ENCODE data around the gene HBS1L. TPM values are rescaled to one million over a fixed set of nuclear protein-coding genes. Genes with fewer than 3 reads are reported as not detected.

The HBS1L gene
- total RNA-seq, 4 donors from 2014 or later = 39.2 to 54.8 (median 47.0) TPM

DNA sequence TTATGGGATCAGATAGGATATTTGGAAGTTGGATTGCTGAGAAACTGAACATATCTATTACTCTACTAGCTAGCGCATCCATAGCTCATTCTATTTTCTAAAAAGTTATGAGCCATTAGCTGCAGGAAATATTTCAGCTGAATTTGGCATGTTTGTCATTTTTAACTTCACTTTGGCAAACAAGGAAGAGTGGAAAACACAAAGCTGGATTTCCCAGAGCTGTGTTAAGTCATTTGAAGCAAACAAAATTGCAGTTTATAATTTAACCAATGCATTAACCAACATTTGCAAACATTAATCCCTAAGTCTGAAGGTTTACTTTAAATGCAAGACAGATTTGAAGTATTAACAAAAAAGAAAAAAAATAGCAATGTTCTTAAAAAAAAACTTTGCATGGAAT lies 105.9 kb downstream of the HBS1L start:
- TF ChIP-seq, protein P1, sequence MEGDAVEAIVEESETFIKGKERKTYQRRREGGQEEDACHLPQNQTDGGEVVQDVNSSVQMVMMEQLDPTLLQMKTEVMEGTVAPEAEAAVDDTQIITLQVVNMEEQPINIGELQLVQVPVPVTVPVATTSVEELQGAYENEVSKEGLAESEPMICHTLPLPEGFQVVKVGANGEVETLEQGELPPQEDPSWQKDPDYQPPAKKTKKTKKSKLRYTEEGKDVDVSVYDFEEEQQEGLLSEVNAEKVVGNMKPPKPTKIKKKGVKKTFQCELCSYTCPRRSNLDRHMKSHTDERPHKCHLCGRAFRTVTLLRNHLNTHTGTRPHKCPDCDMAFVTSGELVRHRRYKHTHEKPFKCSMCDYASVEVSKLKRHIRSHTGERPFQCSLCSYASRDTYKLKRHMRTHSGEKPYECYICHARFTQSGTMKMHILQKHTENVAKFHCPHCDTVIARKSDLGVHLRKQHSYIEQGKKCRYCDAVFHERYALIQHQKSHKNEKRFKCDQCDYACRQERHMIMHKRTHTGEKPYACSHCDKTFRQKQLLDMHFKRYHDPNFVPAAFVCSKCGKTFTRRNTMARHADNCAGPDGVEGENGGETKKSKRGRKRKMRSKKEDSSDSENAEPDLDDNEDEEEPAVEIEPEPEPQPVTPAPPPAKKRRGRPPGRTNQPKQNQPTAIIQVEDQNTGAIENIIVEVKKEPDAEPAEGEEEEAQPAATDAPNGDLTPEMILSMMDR (IDR thresholded peaks at IDR 0.05) = no peak
- no peak for ATAC-seq (ENCODE audit: low FRiP score)
- no peak for DNase-seq (ENCODE audit: low spot score)

DNA sequence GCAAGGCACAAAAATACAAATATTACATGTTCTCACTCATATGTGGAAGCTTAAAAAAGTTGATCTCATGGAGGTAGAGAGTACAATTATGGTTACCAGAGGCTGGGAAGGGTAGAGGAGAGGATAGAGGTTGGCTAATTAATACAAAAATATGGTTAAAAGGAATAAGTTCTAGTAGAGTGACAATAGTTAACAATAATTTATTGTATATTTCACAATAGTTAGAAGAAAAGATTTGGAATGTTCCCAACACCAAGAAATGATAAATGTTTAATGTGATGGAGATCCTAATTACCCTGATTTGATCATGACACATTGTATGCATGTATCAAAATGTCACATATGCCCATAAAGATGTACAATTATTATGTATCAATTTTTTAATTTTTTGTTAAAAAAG lies 106.5 kb downstream of the HBS1L start:
- ATAC-seq (ENCODE audit: low FRiP score) (no peak), DNase-seq (ENCODE audit: low spot score) (no peak)
- TF ChIP-seq, protein P1 (IDR thresholded peaks at IDR 0.05) = no peak

DNA sequence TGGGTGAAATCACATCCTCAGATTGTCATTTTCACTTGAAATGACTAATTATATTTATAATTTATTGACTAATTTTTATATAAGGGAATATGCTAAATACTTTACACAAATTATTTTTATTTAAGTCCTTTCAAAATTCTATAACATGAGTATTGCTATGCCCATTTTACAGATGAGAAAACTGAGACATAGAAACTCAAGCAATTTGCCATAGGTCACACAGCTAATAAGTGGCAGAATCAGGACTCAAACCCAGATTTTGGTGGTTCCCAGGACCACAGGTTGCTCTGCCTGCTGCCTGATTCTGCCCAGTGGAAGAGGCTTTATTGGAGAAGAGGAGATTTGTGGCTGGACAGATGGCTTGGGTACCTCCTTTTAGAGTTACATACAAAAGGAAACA lies 109.6 kb downstream of the HBS1L start:
- DNase-seq (ENCODE audit: low spot score) = no peak
- no peak for ATAC-seq (ENCODE audit: low FRiP score)
- TF ChIP-seq, protein P1 (IDR thresholded peaks at IDR 0.05) = no peak

DNA sequence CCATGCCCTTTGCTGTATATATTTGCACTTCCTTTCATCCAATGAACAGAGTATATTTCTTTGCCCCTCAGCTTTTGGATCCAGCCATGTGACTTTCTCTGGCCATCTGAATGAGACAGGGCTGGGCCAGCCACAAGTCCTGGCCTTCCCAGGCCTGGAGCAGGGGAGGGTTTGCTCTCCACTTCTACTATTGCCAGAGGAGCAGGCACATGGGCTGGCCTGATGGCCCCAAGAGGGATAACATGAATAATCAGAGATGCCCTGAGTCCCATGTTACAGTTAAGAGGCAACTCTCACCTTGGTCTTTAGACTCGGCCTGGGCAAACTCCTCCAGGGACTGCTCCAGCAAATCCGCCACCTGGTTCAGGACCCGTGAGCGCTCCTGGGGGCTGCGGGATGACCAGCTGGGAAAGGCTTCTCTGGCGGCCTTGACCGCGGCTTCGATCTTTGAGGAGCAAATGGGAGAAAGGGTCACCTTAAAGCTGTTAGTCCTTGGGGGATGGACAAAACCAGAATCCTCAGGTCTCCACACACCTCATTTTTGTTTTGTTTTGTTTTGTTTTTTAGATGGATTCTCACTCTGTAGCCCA lies 111.0 kb downstream of the HBS1L start:
- TF ChIP-seq, protein P1 (IDR thresholded peaks at IDR 0.05) = no peak
- DNase-seq (ENCODE audit: low spot score) (no peak), ATAC-seq (ENCODE audit: low FRiP score) (no peak)

DNA sequence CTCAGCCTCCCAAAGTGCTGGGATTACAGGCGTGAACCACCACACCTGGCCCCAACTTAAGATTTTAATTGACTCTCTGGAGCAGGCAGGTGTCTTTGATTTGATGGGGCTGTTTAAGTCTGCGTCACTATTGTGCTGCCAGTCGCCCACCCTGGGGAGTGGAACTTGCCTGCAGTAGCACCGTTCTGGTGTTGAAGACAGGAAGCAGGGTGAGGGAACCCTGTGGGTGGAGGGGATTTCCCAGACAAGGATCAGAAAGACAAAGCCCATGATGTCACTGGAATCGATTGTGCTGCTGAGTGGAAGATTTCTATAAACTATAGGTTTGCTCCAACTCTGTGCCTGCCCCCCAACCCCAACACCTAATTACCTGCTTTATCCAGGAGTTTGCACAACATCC lies 115.7 kb downstream of the HBS1L start:
- TF ChIP-seq, protein P1 (IDR thresholded peaks at IDR 0.05) = no peak
- DNase-seq (ENCODE audit: low spot score) (no peak), ATAC-seq (ENCODE audit: low FRiP score) (no peak)

DNA sequence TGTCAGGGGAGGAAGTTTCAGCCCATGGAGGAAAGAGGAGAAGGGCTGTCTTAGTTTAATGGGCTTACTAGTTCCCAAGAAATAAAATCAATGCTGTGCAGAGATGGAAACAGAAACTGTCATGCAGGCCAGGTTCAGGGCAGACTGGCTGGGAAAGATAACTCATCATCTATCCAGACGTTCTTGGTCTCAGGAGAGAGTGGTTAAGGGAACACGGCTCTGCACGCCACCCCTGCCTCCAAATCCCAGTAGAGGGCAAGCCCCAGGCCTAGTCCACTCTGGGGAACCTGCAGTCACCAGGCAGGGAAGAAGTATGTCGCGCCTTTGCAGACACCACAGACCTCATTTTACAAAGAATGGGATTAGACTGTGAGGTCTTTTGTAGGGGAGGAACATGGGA lies 117.2 kb downstream of the HBS1L start:
- ATAC-seq (ENCODE audit: low FRiP score) = no peak
- TF ChIP-seq, protein P1 (IDR thresholded peaks at IDR 0.05) = no peak
- no peak for DNase-seq (ENCODE audit: low spot score)

DNA sequence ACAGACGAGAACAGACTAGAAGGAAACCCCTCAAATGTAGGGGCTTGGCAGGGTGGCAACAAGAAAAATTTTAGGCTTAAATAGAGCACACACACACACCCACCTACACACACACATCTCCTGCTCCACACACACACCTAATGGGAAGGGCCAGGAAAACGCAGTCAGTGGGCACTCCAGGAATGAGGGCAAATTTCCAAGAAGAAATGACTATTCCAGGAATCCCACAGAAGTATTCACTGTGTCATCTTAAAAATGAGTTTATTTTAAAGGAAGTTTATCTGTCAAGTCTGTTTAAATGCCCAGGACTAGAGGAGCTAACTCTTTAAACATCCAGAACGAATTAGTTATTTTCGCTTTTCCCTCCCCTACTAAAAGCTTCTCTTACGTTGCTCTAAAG lies 117.7 kb downstream of the HBS1L start:
- no peak for DNase-seq (ENCODE audit: low spot score)
- ATAC-seq (ENCODE audit: low FRiP score) = peak; percentile 87
- TF ChIP-seq, protein P1 (IDR thresholded peaks at IDR 0.05) = no peak
